Amniotic stem cell (primary cell): Measurements from ENCODE around the gene RNASEL.
"Not testable (repeated sequence)": the region's sequence is repeated elsewhere in the genome, so short reads cannot be mapped to it uniquely, and the experiment has no call there.

Source experiments
- DNase-seq: peaks from one replicate; lab custom pipeline; 2025; lab: John Stamatoyannopoulos, UW

Gene RNASEL

GRCh38 chr1:182588500-182589396 is at the start of gene RNASEL:
RNASEL (minus strand) TSS chr1:182589256; CDS start chr1:182586806, 2,450 bp downstream.
- peak; percentile 45 for DNase-seq

GRCh38 chr1:182637769-182638168 is 48.7 kb upstream of the RNASEL start:
- no peak for DNase-seq

GRCh38 chr1:182635871-182636270 is 46.8 kb upstream of the RNASEL start:
- DNase-seq, result no peak

- DNase-seq, result no peak
Measured at GRCh38 chr1:182634306-182635072, 45.4 kb upstream of the RNASEL start.

GRCh38 chr1:182633657-182634281 is 44.7 kb upstream of the RNASEL start:
- DNase-seq, result no peak

GRCh38 chr1:182633031-182633430 is 44.0 kb upstream of the RNASEL start:
- no peak for DNase-seq

- DNase-seq, result not testable (repeated sequence)
Measured at GRCh38 chr1:182632441-182632857, 43.4 kb upstream of the RNASEL start.

- no peak for DNase-seq
Measured at GRCh38 chr1:182631954-182632353, 42.9 kb upstream of the RNASEL start.

- DNase-seq, result no peak
Measured at GRCh38 chr1:182631053-182631677, 42.1 kb upstream of the RNASEL start.

GRCh38 chr1:182630586-182630985 is 41.5 kb upstream of the RNASEL start:
- DNase-seq, result no peak

GRCh38 chr1:182629499-182630096 is 40.5 kb upstream of the RNASEL start:
- DNase-seq, result no peak

- DNase-seq, result no peak
Measured at GRCh38 chr1:182629080-182629479, 40.0 kb upstream of the RNASEL start.

GRCh38 chr1:182628657-182629056 is 39.6 kb upstream of the RNASEL start:
- DNase-seq, result no peak

- no peak for DNase-seq
Measured at GRCh38 chr1:182627622-182628021, 38.6 kb upstream of the RNASEL start.

GRCh38 chr1:182626527-182626926 is 37.5 kb upstream of the RNASEL start:
- no peak for DNase-seq

GRCh38 chr1:182625719-182626504 is 36.9 kb upstream of the RNASEL start:
- DNase-seq, result no peak

GRCh38 chr1:182625024-182625423 is 36.0 kb upstream of the RNASEL start:
- no peak for DNase-seq

- DNase-seq, result no peak
Measured at GRCh38 chr1:182624577-182624976, 35.5 kb upstream of the RNASEL start.

- DNase-seq, result no peak
Measured at GRCh38 chr1:182622901-182623528, 34.0 kb upstream of the RNASEL start.

- DNase-seq, result no peak
Measured at GRCh38 chr1:182621906-182622305, 32.9 kb upstream of the RNASEL start.
